ENCODE data around the gene ARHGEF16. TPM values are rescaled to one million over a fixed set of nuclear protein-coding genes. Genes with fewer than 3 reads are reported as not detected.

The ARHGEF16 gene
- total RNA-seq, 1 experiment from 2014 or later, result 17.2 TPM

GRCh38 chr1:3515774-3516480, 61.5 kb downstream of the ARHGEF16 start:
- peaks cover 3% of the 10 kb centered on the region; the same call in 1 of the 2 replicates for H3K36me3 Mint-ChIP-seq
- CTCF ChIA-PET, result interaction anchor here (2.0 kb wide), 1 partner anchor 25 kb away, joined by 6 read pairs; no protein-coding TSS in a partner anchor
- no peaks in the 10 kb centered on the region for H3K4me1 Mint-ChIP-seq
- ATAC-seq, result no peak
- POLR2A ChIA-PET, result no interaction called here
- no peaks in the 10 kb centered on the region for H3K9me3 Mint-ChIP-seq
- H3K27me3 Mint-ChIP-seq (ENCODE audit: low read depth), result no peaks in the 10 kb centered on the region
- DNase-seq (ENCODE audit: low spot score), result no peak
- no peak overlapping the region for H3K4me3 Mint-ChIP-seq
- H3K27ac Mint-ChIP-seq, result no peak overlapping the region
- TF ChIP-seq ZNF416 (CRISPR knock-in tag; IDR thresholded peaks at IDR 0.05) (no peak), FOXP1 (CRISPR knock-in tag; IDR thresholded peaks at IDR 0.05; ENCODE audit: borderline replicate concordance) (no peak), ZNF532 (CRISPR knock-in tag; IDR thresholded peaks at IDR 0.05; ENCODE audit: borderline replicate concordance) (no peak), PREB (CRISPR knock-in tag; IDR thresholded peaks at IDR 0.05; ENCODE audit: borderline replicate concordance) (no peak)
- TF ChIP-seq, protein P1, sequence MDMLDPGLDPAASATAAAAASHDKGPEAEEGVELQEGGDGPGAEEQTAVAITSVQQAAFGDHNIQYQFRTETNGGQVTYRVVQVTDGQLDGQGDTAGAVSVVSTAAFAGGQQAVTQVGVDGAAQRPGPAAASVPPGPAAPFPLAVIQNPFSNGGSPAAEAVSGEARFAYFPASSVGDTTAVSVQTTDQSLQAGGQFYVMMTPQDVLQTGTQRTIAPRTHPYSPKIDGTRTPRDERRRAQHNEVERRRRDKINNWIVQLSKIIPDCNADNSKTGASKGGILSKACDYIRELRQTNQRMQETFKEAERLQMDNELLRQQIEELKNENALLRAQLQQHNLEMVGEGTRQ (CRISPR knock-in tag; IDR thresholded peaks at IDR 0.05), result no peak

DNA sequence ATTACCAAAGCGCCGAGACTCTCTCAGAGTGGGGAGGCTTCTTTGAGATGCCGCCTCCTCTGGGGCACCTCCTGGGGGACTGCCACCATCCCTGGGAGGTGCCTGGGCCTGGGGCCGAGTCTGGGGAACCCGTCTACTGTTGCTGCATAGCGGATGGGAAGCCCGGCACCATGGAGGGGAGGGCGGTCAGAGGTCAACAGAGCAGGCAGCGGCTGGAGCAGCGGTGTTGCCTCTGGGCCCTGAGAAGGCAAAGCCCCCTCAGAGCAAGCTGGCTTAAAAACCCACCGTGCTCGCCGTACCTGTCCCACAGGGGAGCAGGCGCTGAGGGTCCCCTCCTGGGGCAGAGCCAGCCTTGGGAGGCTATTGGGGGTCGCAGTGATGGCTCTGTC, 62.0 kb downstream of the ARHGEF16 start:
- Mint-ChIP-seq H3K27ac (no peak overlapping the region), H3K36me3 (peaks cover 3% of the 10 kb centered on the region; the same call in 1 of the 2 replicates), H3K4me3 (no peak overlapping the region), H3K9me3 (no peaks in the 10 kb centered on the region), H3K27me3 (ENCODE audit: low read depth) (no peaks in the 10 kb centered on the region), H3K4me1 (no peaks in the 10 kb centered on the region)
- CTCF ChIA-PET, result interaction anchor here (0.6 to 3.0 kb wide), 3 partner anchors 15 to 107 kb away, joined by 4 to 24 read pairs (median 16); no protein-coding TSS in a partner anchor
- DNase-seq (ENCODE audit: low spot score) (no peak), ATAC-seq (no peak)
- POLR2A ChIA-PET, result no interaction called here
- TF ChIP-seq IRF2 (CRISPR knock-in tag; IDR thresholded peaks at IDR 0.05; ENCODE audit: borderline replicate concordance, low read depth) (no peak), E2F4 (CRISPR knock-in tag; IDR thresholded peaks at IDR 0.05; ENCODE audit: borderline replicate concordance, low read depth) (no peak), ZNF671 (CRISPR knock-in tag; IDR thresholded peaks at IDR 0.05) (no peak), AR (CRISPR knock-in tag; IDR thresholded peaks at IDR 0.05) (no peak), ATF1 (CRISPR knock-in tag; IDR thresholded peaks at IDR 0.05) (no peak), FOXK1 (CRISPR knock-in tag; IDR thresholded peaks at IDR 0.05) (no peak)
- TF ChIP-seq, protein P2, sequence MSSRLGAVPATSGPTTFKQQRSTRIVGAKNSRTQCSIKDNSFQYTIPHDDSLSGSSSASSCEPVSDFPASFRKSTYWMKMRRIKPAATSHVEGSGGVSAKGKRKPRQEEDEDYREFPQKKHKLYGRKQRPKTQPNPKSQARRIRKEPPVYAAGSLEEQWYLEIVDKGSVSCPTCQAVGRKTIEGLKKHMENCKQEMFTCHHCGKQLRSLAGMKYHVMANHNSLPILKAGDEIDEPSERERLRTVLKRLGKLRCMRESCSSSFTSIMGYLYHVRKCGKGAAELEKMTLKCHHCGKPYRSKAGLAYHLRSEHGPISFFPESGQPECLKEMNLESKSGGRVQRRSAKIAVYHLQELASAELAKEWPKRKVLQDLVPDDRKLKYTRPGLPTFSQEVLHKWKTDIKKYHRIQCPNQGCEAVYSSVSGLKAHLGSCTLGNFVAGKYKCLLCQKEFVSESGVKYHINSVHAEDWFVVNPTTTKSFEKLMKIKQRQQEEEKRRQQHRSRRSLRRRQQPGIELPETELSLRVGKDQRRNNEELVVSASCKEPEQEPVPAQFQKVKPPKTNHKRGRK (CRISPR knock-in tag; IDR thresholded peaks at IDR 0.05; ENCODE audit: borderline replicate concordance), result no peak
- TF ChIP-seq, protein P3, sequence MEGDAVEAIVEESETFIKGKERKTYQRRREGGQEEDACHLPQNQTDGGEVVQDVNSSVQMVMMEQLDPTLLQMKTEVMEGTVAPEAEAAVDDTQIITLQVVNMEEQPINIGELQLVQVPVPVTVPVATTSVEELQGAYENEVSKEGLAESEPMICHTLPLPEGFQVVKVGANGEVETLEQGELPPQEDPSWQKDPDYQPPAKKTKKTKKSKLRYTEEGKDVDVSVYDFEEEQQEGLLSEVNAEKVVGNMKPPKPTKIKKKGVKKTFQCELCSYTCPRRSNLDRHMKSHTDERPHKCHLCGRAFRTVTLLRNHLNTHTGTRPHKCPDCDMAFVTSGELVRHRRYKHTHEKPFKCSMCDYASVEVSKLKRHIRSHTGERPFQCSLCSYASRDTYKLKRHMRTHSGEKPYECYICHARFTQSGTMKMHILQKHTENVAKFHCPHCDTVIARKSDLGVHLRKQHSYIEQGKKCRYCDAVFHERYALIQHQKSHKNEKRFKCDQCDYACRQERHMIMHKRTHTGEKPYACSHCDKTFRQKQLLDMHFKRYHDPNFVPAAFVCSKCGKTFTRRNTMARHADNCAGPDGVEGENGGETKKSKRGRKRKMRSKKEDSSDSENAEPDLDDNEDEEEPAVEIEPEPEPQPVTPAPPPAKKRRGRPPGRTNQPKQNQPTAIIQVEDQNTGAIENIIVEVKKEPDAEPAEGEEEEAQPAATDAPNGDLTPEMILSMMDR (IDR thresholded peaks at IDR 0.05), result no peak
- TF ChIP-seq, protein P4, sequence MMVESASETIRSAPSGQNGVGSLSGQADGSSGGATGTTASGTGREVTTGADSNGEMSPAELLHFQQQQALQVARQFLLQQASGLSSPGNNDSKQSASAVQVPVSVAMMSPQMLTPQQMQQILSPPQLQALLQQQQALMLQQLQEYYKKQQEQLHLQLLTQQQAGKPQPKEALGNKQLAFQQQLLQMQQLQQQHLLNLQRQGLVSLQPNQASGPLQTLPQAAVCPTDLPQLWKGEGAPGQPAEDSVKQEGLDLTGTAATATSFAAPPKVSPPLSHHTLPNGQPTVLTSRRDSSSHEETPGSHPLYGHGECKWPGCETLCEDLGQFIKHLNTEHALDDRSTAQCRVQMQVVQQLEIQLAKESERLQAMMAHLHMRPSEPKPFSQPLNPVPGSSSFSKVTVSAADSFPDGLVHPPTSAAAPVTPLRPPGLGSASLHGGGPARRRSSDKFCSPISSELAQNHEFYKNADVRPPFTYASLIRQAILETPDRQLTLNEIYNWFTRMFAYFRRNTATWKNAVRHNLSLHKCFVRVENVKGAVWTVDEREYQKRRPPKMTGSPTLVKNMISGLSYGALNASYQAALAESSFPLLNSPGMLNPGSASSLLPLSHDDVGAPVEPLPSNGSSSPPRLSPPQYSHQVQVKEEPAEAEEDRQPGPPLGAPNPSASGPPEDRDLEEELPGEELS (CRISPR knock-in tag; IDR thresholded peaks at IDR 0.05), result no peak

Measured in WTC11 (cell line).